Right renal pelvis (tissue), 4 donors: ENCODE measurements around the gene IWS1. TPM values are rescaled to one million over a fixed set of nuclear protein-coding genes. Genes with fewer than 3 reads are reported as not detected.

Source experiments
- DNase-seq, 4 donors: peaks; one replicate each; pipeline ENCODE4 v3.0.0-alpha.2; 2013; ENCODE audit warnings: low read depth in 4 of 4, low spot score in 3 of 4, missing footprints in 1 of 4
- polyA plus RNA-seq, 4 donors: library from polyadenylated mRNA; unstranded; fragments of 120-200 nt; gene quantifications; one replicate each; pipeline ENCODE4 v1.2.1, GENCODE V29; 2013; ENCODE audit not compliant: insufficient read length in 4 of 4

IWS1 gene
- polyA plus RNA-seq, 4 donors: 58.6 to 68.2 (median 64.3) TPM

- DNase-seq: no peak
These were observed 19.8 kb downstream of the IWS1 start for GRCh38 chr2:127506510-127506909.

GRCh38 chr2:127504552-127505430 lies 21.5 kb downstream of the IWS1 start:
- no peak for DNase-seq

- no peak for DNase-seq
These were observed 22.8 kb downstream of the IWS1 start for GRCh38 chr2:127503491-127503890.

- no peak for DNase-seq
These were observed 27.9 kb downstream of the IWS1 start for GRCh38 chr2:127498386-127498785.

GRCh38 chr2:127490283-127490682 lies 36.0 kb downstream of the IWS1 start:
- no peak for DNase-seq

GRCh38 chr2:127486247-127487058 lies 39.8 kb downstream of the IWS1 start:
- DNase-seq: no peak

GRCh38 chr2:127485694-127486071 lies 40.6 kb downstream of the IWS1 start:
- no peak for DNase-seq

GRCh38 chr2:127485051-127485693 lies 41.1 kb downstream of the IWS1 start:
- no peak for DNase-seq

GRCh38 chr2:127482031-127482430 lies 44.3 kb downstream of the IWS1 start:
- DNase-seq: no peak

GRCh38 chr2:127479866-127480743 lies 46.2 kb downstream of the IWS1 start:
- DNase-seq: no peak

GRCh38 chr2:127479219-127479825 lies 47.0 kb downstream of the IWS1 start:
- DNase-seq: peak; percentile 31 to 61 (median 52)

GRCh38 chr2:127475788-127476187 lies 50.5 kb downstream of the IWS1 start:
- DNase-seq: no peak

- no peak for DNase-seq
These were observed 54.0 kb downstream of the IWS1 start for GRCh38 chr2:127472268-127472667.

- DNase-seq: no peak
These were observed 54.9 kb downstream of the IWS1 start for GRCh38 chr2:127471286-127471988.

GRCh38 chr2:127469974-127470373 lies 56.3 kb downstream of the IWS1 start:
- no peak for DNase-seq

GRCh38 chr2:127469051-127469450 lies 57.2 kb downstream of the IWS1 start:
- DNase-seq: no peak

- DNase-seq: no peak
These were observed 61.0 kb downstream of the IWS1 start for GRCh38 chr2:127465258-127465657.

GRCh38 chr2:127464470-127465257 lies 61.6 kb downstream of the IWS1 start:
- no peak for DNase-seq
